ENCODE data around the gene LCN1.

DNA sequence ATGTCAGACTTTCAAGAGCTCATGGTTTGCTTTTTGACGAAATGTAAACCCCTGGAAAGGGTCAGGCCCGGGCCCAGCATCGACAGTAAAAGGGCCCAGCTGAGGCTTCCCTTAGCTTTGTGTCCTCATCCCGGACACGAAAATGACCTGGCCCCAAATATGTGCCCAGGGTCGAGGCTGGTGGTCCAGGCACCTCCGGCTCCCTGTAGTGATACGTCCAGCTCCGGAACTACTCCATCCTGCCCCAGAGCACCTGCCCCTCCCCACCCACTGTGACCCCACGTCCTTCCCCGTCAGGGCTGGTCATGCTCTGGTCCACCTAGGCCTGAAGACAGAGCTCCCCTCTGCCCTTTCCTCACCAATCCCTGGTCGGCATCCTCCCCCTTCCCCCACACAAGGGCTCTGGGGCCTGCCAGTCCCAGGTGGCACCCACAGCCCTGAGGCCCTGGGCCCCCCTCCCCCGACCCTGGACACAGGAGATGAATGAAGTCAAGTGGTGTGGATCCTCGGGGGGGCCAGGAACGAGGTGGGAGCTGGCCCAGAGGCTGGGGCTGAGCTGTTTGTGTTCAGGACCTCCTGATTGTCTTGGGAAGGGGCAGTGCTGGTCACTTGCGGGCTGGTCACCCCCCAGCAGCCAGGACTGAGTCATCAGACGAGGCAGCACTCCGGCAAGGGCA lies 30.9 kb downstream of the LCN1 start:
- TF ChIP-seq, protein P1, sequence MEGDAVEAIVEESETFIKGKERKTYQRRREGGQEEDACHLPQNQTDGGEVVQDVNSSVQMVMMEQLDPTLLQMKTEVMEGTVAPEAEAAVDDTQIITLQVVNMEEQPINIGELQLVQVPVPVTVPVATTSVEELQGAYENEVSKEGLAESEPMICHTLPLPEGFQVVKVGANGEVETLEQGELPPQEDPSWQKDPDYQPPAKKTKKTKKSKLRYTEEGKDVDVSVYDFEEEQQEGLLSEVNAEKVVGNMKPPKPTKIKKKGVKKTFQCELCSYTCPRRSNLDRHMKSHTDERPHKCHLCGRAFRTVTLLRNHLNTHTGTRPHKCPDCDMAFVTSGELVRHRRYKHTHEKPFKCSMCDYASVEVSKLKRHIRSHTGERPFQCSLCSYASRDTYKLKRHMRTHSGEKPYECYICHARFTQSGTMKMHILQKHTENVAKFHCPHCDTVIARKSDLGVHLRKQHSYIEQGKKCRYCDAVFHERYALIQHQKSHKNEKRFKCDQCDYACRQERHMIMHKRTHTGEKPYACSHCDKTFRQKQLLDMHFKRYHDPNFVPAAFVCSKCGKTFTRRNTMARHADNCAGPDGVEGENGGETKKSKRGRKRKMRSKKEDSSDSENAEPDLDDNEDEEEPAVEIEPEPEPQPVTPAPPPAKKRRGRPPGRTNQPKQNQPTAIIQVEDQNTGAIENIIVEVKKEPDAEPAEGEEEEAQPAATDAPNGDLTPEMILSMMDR (IDR thresholded peaks at IDR 0.05), result no peak
- no peak for TF ChIP-seq POLR2A (IDR thresholded peaks at IDR 0.05)

Measured in body of pancreas (tissue), 4 donors.